Karpas-422 (cell line): ENCODE data around the gene SLC5A10. TPM values are rescaled to one million over a fixed set of nuclear protein-coding genes. Genes with fewer than 3 reads are reported as not detected.
A peak's percentile ranks its signal among the peaks of the same experiment; 100 is the strongest.

ENCODE experiments used
- DNase-seq: peaks from one replicate; pipeline ENCODE4 v3.0.0-alpha.2; 2015
- H2AFZ ChIP-seq: fragments of 200-600 bp; sonication (generic); 2 replicates; pipeline ENCODE4 v1.6.1; 2014; ENCODE audit warnings: antibody characterized with exemption, low read length, mixed read lengths
- H3K27ac ChIP-seq: fragments of 200-600 bp; sonication (generic); 2 replicates; pipeline ENCODE4 v1.5.1; 2014; ENCODE audit warnings: mild to moderate bottlenecking, low read length, moderate library complexity
- H3K27me3 ChIP-seq: fragments of 200-600 bp; sonication (generic); 2 replicates; pipeline ENCODE4 v1.6.1; 2014; ENCODE audit warnings: low read length, mixed read lengths
- H3K36me3 ChIP-seq: fragments of 200-600 bp; sonication (generic); 2 replicates; pipeline ENCODE4 v1.6.1; 2014; ENCODE audit warnings: low read length, mixed read lengths; ENCODE audit not compliant: insufficient read depth
- H3K4me1 ChIP-seq: fragments of 200-600 bp; sonication (generic); 2 replicates; pipeline ENCODE4 v1.6.1; 2014; ENCODE audit warnings: mild to moderate bottlenecking, low read length, mixed read lengths
- H3K4me2 ChIP-seq: fragments of 200-600 bp; sonication (generic); 2 replicates; pipeline ENCODE4 v1.6.1; 2014; ENCODE audit warnings: low read length, low read depth, mild to moderate bottlenecking; ENCODE audit not compliant: poor library complexity, severe bottlenecking
- H3K4me3 ChIP-seq: fragments of 200-600 bp; sonication (generic); 2 replicates; pipeline ENCODE4 v1.5.1; 2014; ENCODE audit warnings: mild to moderate bottlenecking, antibody characterized with exemption, low read length, mixed read lengths
- H3K79me2 ChIP-seq: fragments of 200-600 bp; sonication (generic); 2 replicates; pipeline ENCODE4 v1.6.1; 2014; ENCODE audit warnings: mild to moderate bottlenecking, low read length, mixed read lengths
- H3K9ac ChIP-seq: fragments of 200-600 bp; sonication (generic); 2 replicates; pipeline ENCODE4 v1.6.0; 2014; ENCODE audit warnings: low read length
- H3K9me2 ChIP-seq: fragments of 200-600 bp; sonication (generic), shearing (Covaris generic); replicated peaks from 2 replicates; pipeline ENCODE4 v1.6.0; 2014; ENCODE audit warnings: mild to moderate bottlenecking, low read length, moderate library complexity; ENCODE audit not compliant: insufficient read depth
- H3K9me3 ChIP-seq: fragments of 300-700, 200-600 bp; sonication (generic); 2 replicates; pipeline ENCODE4 v1.6.1; 2014; ENCODE audit warnings: low read length, mixed read lengths
- H4K20me1 ChIP-seq: fragments of 200-600 bp; sonication (generic); 2 replicates; pipeline ENCODE4 v1.6.1; 2014; ENCODE audit warnings: mild to moderate bottlenecking, antibody characterized with exemption, low read length, low read depth; ENCODE audit not compliant: insufficient read depth
- total RNA-seq: library from RNA; depleted of rRNA; stranded (reverse); fragments of >200 nt; shearing (Covaris generic); gene quantifications from 2 replicates; pipeline ENCODE4 v1.2.3, GENCODE V29; 2014; ENCODE audit warnings: low replicate concordance

Gene SLC5A10
- total RNA-seq, 1 experiment from 2014 or later, result not detected

GRCh38 chr17:19010729-19011505, 59.0 kb downstream of the SLC5A10 start:
- Histone ChIP-seq H3K4me1 (peaks cover 2% of the 10 kb centered on the region), H3K9me2 (no peaks in the 10 kb centered on the region), H2AFZ (no peak overlapping the region), H3K36me3 (no peaks in the 10 kb centered on the region), H3K4me2 (no peak overlapping the region), H3K27me3 (no peaks in the 10 kb centered on the region), H3K27ac (no peak overlapping the region), H4K20me1 (no peaks in the 10 kb centered on the region), H3K4me3 (no peak overlapping the region), H3K9me3 (no peaks in the 10 kb centered on the region), H3K9ac (no peak overlapping the region), H3K79me2 (no peaks in the 10 kb centered on the region)
- DNase-seq, result no peak

GRCh38 chr17:19011581-19011980, 59.6 kb downstream of the SLC5A10 start:
- no peak for DNase-seq
- Histone ChIP-seq H3K36me3 (no peaks in the 10 kb centered on the region), H3K4me3 (no peak overlapping the region), H2AFZ (no peak overlapping the region), H3K27ac (no peak overlapping the region), H3K79me2 (no peaks in the 10 kb centered on the region), H3K9me3 (no peaks in the 10 kb centered on the region), H3K4me2 (no peak overlapping the region), H3K9me2 (no peaks in the 10 kb centered on the region), H3K9ac (no peak overlapping the region), H3K27me3 (no peaks in the 10 kb centered on the region), H4K20me1 (no peaks in the 10 kb centered on the region), H3K4me1 (no peaks in the 10 kb centered on the region)

DNA sequence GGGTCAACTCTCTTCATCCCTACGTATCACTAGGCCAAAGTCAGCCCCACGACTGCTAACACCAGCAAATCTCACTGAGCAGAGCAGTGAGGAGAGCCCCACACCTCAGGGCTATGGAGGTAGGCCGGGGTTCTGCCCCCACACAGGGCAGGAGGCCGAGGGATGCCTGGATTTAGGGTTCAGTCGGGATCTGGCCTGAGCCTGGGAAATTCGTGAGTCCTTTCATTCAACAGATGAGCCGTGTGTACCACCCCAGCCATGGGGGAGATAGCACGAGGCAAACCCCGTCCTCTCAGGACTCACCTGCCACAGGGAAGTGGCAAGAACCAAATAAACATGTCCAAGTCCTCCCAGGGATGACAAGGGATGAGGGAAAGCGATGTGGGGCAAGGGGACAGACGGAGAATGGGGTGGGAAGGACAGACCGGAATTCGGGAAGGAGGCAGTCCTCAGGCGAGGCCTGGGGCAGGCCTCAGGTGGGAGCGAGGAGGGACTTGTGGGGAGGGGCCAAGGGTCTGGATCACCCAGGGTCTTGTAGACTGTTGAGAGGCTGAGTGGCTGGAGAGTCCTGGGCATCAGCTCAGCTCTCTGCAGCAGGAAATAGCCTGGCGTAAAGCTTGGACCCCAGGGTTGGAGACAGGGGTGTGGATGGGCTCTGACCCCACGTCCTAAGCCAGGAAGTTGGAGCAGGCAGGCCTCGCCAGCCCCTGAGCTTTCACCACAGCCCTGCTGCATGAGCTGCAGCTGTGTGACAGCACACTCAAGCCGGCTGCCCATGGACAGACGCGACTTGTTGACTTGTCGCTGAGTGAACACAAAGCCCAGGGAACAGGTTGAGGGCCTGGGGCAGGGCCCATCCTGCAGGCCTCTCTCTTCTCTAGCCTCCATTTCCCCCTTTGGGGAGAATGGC, 60.5 kb downstream of the SLC5A10 start:
- no peak overlapping the region for H3K9ac ChIP-seq
- peak overlapping the region; percentile 23; the same call in 1 of the 2 replicates for H2AFZ ChIP-seq
- H3K4me3 ChIP-seq, result no peak overlapping the region
- no peaks in the 10 kb centered on the region for H3K36me3 ChIP-seq
- no peak overlapping the region for H3K4me2 ChIP-seq
- H3K79me2 ChIP-seq, result no peaks in the 10 kb centered on the region
- H3K27ac ChIP-seq, result no peak overlapping the region
- no peaks in the 10 kb centered on the region for H3K4me1 ChIP-seq
- DNase-seq, result no peak
- H3K27me3 ChIP-seq, result no peaks in the 10 kb centered on the region
- no peaks in the 10 kb centered on the region for H4K20me1 ChIP-seq
- H3K9me2 ChIP-seq, result no peaks in the 10 kb centered on the region
- no peaks in the 10 kb centered on the region for H3K9me3 ChIP-seq

- no peaks in the 10 kb centered on the region for H3K79me2 ChIP-seq
- no peaks in the 10 kb centered on the region for H3K9me2 ChIP-seq
- no peak overlapping the region for H2AFZ ChIP-seq
- H3K27me3 ChIP-seq, result no peaks in the 10 kb centered on the region
- no peaks in the 10 kb centered on the region for H3K9me3 ChIP-seq
- DNase-seq, result no peak
- no peak overlapping the region for H3K4me3 ChIP-seq
- no peak overlapping the region for H3K4me2 ChIP-seq
- no peak overlapping the region for H3K27ac ChIP-seq
- H4K20me1 ChIP-seq, result no peaks in the 10 kb centered on the region
- no peaks in the 10 kb centered on the region for H3K4me1 ChIP-seq
- H3K36me3 ChIP-seq, result no peaks in the 10 kb centered on the region
- H3K9ac ChIP-seq, result no peak overlapping the region
Observed at GRCh38 chr17:19013226-19013625, 61.3 kb downstream of the SLC5A10 start.

- no peaks in the 10 kb centered on the region for H3K9me2 ChIP-seq
- no peaks in the 10 kb centered on the region for H4K20me1 ChIP-seq
- H3K9me3 ChIP-seq, result no peaks in the 10 kb centered on the region
- no peak overlapping the region for H3K4me2 ChIP-seq
- no peak overlapping the region for H3K4me3 ChIP-seq
- no peak for DNase-seq
- no peaks in the 10 kb centered on the region for H3K27me3 ChIP-seq
- no peak overlapping the region for H3K9ac ChIP-seq
- H3K79me2 ChIP-seq, result no peaks in the 10 kb centered on the region
- no peak overlapping the region for H3K27ac ChIP-seq
- no peaks in the 10 kb centered on the region for H3K36me3 ChIP-seq
- no peak overlapping the region for H2AFZ ChIP-seq
- H3K4me1 ChIP-seq, result no peaks in the 10 kb centered on the region
Observed at GRCh38 chr17:19013806-19014627, 62.1 kb downstream of the SLC5A10 start.

DNA sequence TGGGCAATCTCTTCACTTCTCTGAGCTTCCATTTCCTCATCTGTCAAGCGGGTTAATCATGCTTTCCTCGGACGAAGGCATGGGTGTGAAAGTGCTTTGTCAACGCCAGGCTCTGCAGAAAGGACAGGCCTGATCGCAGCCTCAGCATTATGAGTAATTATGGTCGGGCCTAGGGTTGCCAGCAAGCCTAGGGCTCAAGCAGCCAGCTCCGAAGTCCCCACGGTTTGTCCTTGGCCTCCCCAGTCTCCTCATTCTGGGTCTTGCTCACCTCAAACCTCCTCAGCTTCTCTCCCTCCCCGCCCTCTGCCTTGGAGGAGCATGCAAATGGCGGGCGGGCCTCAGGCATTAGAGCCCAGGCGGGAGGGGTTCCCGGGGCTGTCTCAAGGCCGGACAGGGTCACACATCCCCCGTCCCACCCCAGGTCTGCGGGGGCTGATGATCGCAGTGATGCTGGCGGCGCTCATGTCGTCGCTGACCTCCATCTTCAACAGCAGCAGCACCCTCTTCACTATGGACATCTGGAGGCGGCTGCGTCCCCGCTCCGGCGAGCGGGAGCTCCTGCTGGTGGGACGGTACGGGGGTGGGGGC, 62.8 kb downstream of the SLC5A10 start:
- no peak overlapping the region for H2AFZ ChIP-seq

GRCh38 chr17:19015428-19015827, 63.5 kb downstream of the SLC5A10 start:
- no peak overlapping the region for H3K4me2 ChIP-seq
- DNase-seq, result no peak
- no peaks in the 10 kb centered on the region for H3K36me3 ChIP-seq
- H3K4me1 ChIP-seq, result no peaks in the 10 kb centered on the region; the same call in 1 of the 2 replicates
- H3K4me3 ChIP-seq, result no peak overlapping the region
- H3K27me3 ChIP-seq, result no peaks in the 10 kb centered on the region
- no peaks in the 10 kb centered on the region for H3K79me2 ChIP-seq
- H3K27ac ChIP-seq, result no peak overlapping the region
- no peaks in the 10 kb centered on the region for H3K9me2 ChIP-seq
- no peaks in the 10 kb centered on the region for H4K20me1 ChIP-seq
- H3K9ac ChIP-seq, result no peak overlapping the region
- H2AFZ ChIP-seq, result no peak overlapping the region
- H3K9me3 ChIP-seq, result no peaks in the 10 kb centered on the region

More for the DNA sequence above, 62.8 kb downstream of the SLC5A10 start:
- H3K4me2 ChIP-seq, result no peak overlapping the region
- H3K9me2 ChIP-seq, result no peaks in the 10 kb centered on the region
- no peak overlapping the region for H3K27ac ChIP-seq
- H3K27me3 ChIP-seq, result no peaks in the 10 kb centered on the region
- no peaks in the 10 kb centered on the region; the same call in 1 of the 2 replicates for H3K4me1 ChIP-seq
- H3K9ac ChIP-seq, result no peak overlapping the region
- H4K20me1 ChIP-seq, result no peaks in the 10 kb centered on the region
- H3K4me3 ChIP-seq, result no peak overlapping the region
- H3K36me3 ChIP-seq, result no peaks in the 10 kb centered on the region
- no peaks in the 10 kb centered on the region for H3K79me2 ChIP-seq
- no peaks in the 10 kb centered on the region for H3K9me3 ChIP-seq
- peak; percentile 50 for DNase-seq
